GM13976 (cell line): ENCODE data around the gene F7.

Experiments used
- DNase-seq: peaks from one replicate; pipeline ENCODE4 v3.0.0; 2012; ENCODE audit warnings: low spot score
- in situ Hi-C: fragments of 300-500 bp; cut with MboI; formaldehyde crosslinking; loops from one replicate; pipeline ENCODE4 v1.12.0; 2022; ENCODE audit warnings: low sequenced_read_pairs, mixed read lengths, inconsistent platforms; ENCODE audit not compliant: unreplicated experiment
- TF ChIP-seq, protein P1 (sequence below): IDR thresholded peaks from 2 replicates; pipeline ENCODE4 v1.5.1; 2012; ENCODE audit warnings: borderline replicate concordance, mild to moderate bottlenecking; ENCODE audit not compliant: insufficient read depth; ENCODE audit errors: extremely low read depth, missing control alignments, control extremely low read depth

Gene F7

GRCh38 chr13:113152984-113153809 is 47.6 kb downstream of the F7 start:
- in situ Hi-C loops, result no loop called here
- no peak for DNase-seq
- TF ChIP-seq, protein P1, sequence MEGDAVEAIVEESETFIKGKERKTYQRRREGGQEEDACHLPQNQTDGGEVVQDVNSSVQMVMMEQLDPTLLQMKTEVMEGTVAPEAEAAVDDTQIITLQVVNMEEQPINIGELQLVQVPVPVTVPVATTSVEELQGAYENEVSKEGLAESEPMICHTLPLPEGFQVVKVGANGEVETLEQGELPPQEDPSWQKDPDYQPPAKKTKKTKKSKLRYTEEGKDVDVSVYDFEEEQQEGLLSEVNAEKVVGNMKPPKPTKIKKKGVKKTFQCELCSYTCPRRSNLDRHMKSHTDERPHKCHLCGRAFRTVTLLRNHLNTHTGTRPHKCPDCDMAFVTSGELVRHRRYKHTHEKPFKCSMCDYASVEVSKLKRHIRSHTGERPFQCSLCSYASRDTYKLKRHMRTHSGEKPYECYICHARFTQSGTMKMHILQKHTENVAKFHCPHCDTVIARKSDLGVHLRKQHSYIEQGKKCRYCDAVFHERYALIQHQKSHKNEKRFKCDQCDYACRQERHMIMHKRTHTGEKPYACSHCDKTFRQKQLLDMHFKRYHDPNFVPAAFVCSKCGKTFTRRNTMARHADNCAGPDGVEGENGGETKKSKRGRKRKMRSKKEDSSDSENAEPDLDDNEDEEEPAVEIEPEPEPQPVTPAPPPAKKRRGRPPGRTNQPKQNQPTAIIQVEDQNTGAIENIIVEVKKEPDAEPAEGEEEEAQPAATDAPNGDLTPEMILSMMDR, result no peak

DNA sequence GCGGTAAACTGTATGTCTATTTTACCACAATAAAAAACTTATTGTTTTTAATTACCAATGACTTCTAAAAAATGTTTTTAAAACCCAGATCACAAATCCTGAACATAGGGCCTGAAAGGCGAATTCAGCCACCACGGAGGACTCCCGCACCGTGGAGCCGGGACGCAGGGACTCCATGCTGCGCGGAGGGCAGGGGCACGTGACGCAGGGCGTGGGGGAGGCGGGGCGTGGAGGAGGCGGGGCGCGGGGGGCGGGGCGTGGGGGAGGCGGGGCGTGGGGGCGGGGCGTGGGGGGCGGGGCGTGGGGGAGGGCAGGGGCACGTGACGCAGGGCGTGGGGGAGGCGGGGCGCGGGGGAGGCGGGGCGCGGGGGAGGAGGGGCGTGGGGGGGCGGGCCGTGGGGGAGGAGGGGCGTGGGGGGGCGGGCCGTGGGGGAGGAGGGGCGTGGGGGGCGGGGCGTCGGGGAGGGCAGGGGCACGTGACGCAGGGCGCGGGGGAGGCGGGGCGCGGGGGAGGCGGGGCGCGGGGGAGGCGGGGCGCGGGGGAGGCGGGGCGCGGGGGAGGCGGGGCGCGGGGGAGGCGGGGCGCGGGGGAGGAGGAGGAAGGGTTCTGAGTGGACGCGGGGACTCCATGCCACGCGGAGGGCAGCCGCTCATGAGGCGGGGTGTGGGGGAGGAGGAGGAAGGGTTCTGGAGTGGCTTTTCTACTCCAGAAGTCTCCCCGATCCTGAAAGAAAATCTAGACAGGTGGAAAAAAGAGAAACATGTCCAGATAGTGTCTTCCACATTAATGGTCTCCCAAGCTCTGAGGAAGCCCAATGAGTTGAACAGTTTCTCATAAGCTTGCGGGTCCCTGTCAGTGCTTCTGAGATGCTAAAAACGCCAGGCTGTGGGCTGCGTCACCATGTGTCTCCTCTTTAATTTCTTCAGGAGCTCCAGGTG is 48.5 kb downstream of the F7 start:
- in situ Hi-C loops, result no loop called here
- peak; percentile 80 for DNase-seq
- TF ChIP-seq, protein P1, result peak; percentile 14

DNA sequence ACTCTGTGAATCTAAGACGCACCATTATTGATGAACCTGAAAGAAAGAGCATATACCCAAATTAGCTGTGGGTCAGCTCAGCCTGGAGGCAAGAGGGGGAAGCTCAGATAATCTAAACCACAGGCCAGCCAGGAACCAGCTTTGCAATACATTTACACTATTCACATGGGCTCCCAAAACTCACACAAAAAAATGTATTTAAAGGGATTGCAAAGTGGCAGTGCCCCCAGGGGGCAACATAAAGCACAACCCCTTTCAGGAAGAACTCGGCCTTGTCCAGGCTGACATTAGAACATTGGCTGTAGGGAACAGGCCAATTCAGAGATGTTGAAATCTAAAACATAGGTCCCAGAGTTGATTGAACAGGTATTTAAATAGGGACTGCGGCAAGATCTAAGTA is 49.6 kb downstream of the F7 start:
- TF ChIP-seq, protein P1, result no peak
- in situ Hi-C loops, result no loop called here
- no peak for DNase-seq

DNA sequence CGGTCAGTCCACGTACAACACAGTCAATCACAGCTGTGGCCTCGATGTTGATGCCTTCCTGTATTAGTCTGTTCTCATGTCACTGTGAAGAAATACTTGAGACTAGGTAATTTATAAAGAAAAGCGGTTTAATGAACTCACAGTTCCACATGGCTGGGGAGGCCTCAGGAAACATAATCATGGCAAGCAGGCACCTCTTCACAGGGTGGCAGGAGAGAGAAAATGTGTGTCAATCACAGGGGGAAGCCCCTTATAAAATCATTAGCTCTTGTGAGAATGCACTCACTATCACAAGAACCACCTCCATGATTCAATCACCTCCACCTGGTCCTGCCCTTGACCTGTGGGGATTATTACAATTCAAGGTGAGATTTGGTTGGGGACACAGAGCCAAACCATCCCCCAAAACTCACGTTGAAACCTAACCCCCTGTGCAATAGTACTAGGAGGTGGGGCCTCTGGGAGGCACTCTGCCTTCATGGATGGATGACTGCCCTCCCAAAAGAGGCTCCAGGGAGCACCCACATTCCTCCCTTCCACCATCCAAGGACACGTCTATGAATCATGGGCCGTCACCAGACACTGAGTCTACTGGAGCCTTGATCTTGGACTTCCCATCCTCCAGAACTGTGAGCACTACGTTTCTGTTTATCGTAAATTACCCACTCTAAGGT is 50.5 kb downstream of the F7 start:
- in situ Hi-C loops, result no loop called here
- TF ChIP-seq, protein P1, result no peak
- DNase-seq, result no peak

- in situ Hi-C loops, result no loop called here
- DNase-seq, result no peak
- TF ChIP-seq, protein P1, result no peak
These were observed 51.8 kb downstream of the F7 start for GRCh38 chr13:113157206-113157928.
